K562 (cell line): Measurements from ENCODE around the gene ZNF121. TPM values are rescaled to one million over a fixed set of nuclear protein-coding genes. Genes with fewer than 3 reads are reported as not detected.

Source experiments
- CCNT2 ChIP-seq: IDR thresholded peaks from 2 replicates; pipeline ENCODE4 v1.6.1; 2011; ENCODE audit warnings: borderline replicate concordance, low read depth, mild to moderate bottlenecking, moderate library complexity, mixed read lengths, low read length; ENCODE audit not compliant: insufficient read length; ENCODE audit errors: extremely low read depth
- CREB1 ChIP-seq, 2 experiments: sonication (generic) in 1 of 2; formaldehyde crosslinking in 1 of 2; IDR thresholded peaks; 2 replicates each; pipeline versions ENCODE4 v1.6.1 to v1.8.0; 2012 to 2022; ENCODE audit warnings: inconsistent platforms in 1 of 2, mild to moderate bottlenecking in 1 of 2, missing genetic modification reagents in 1 of 2, moderate library complexity in 1 of 2
- EHMT2 ChIP-seq: fragments of 450-650 bp; IDR thresholded peaks from 2 replicates; pipeline ENCODE4 v1.6.1; 2018; ENCODE audit warnings: antibody characterized with exemption
- FOXJ2 ChIP-seq: fragments of 200-800 bp; sonication (Bioruptor generic); IDR thresholded peaks from 2 replicates; pipeline ENCODE4 v1.6.1; 2016; ENCODE audit warnings: missing genetic modification characterization, missing compliant biosample characterization
- LCOR ChIP-seq: sonication (generic); formaldehyde crosslinking; IDR thresholded peaks from 2 replicates; pipeline ENCODE4 v1.8.0; 2022; ENCODE audit warnings: mild to moderate bottlenecking, missing genetic modification reagents
- NCOA4 ChIP-seq: fragments of 450-650 bp; IDR thresholded peaks from 2 replicates; pipeline ENCODE4 v1.6.1; 2018; ENCODE audit warnings: mild to moderate bottlenecking; ENCODE audit not compliant: partially characterized antibody
- NFRKB ChIP-seq: fragments of 450-650 bp; IDR thresholded peaks from 2 replicates; pipeline ENCODE4 v1.6.1; 2016; ENCODE audit warnings: low read depth
- NR2C2 ChIP-seq, 2 experiments: fragments of 200-800 bp in 1 of 2; sonication (Bioruptor generic) in 1 of 2; sonication (generic) in 1 of 2; formaldehyde crosslinking in 1 of 2; IDR thresholded peaks; 2 replicates each; pipeline versions ENCODE4 v1.6.1 to v1.8.0; 2016 to 2022; ENCODE audit warnings: mild to moderate bottlenecking in 1 of 2, missing compliant biosample characterization in 1 of 2, missing genetic modification characterization in 1 of 2, missing genetic modification reagents in 1 of 2
- NR3C1 ChIP-seq: sonication (generic); formaldehyde crosslinking; IDR thresholded peaks from 2 replicates; pipeline ENCODE4 v1.8.1; 2022; ENCODE audit warnings: missing genetic modification reagents
- POU5F1 ChIP-seq: fragments of 150-350 bp; IDR thresholded peaks from 2 replicates; pipeline ENCODE4 v1.6.1; 2014; ENCODE audit warnings: borderline replicate concordance, low read length, low read depth, mild to moderate bottlenecking; ENCODE audit not compliant: partially characterized antibody
- SMC3 ChIP-seq: conservative IDR thresholded peaks from 2 replicates; pipeline ENCODE4 v1.6.1; 2011; ENCODE audit warnings: low read depth, low read length, improper control_type of control experiment; ENCODE audit not compliant: insufficient read depth
- ZBTB43 ChIP-seq: sonication (generic); formaldehyde crosslinking; IDR thresholded peaks from 2 replicates; pipeline ENCODE4 v1.8.0; 2023; ENCODE audit warnings: mild to moderate bottlenecking, missing genetic modification reagents
- ZNF274 ChIP-seq: IDR thresholded peaks from 2 replicates; pipeline ENCODE4 v1.6.1; 2011; ENCODE audit warnings: low read depth, mild to moderate bottlenecking, low read length, moderate library complexity, borderline replicate concordance
- ZNF436 ChIP-seq: fragments of 250-450, 450-650 bp; sonication (Bioruptor Pico); formaldehyde crosslinking; IDR thresholded peaks from 2 replicates; pipeline ENCODE4 v1.7.0; 2020; ENCODE audit warnings: mild to moderate bottlenecking
- ZNF444 ChIP-seq: fragments of 250-450 bp; sonication (Bioruptor Pico); IDR thresholded peaks from 2 replicates; pipeline ENCODE4 v1.4.0; 2020; ENCODE audit warnings: mild to moderate bottlenecking, moderate library complexity
- ZNF696 ChIP-seq: fragments of 250-450 bp; sonication (Bioruptor Pico); conservative IDR thresholded peaks from 2 replicates; pipeline ENCODE4 v1.4.0; 2020; ENCODE audit warnings: mild to moderate bottlenecking, moderate library complexity
- ZNF830 ChIP-seq: fragments of 250-450 bp; sonication (Bioruptor Pico); IDR thresholded peaks from 2 replicates; pipeline ENCODE4 v1.5.0; 2021; ENCODE audit warnings: mild to moderate bottlenecking
- polyA plus RNA-seq, 8 experiments: library from polyadenylated mRNA; depleted of rRNA in 4 of 8; stranded (reverse) in 5 of 8; unstranded in 3 of 8; fragments of >200 nt; fragmentation: Nextera tagmentation in 2 of 8; fragmentation: Illumina TruSeq in 1 of 8; extraction: Ambion mirVana in 2 of 8; extraction: Trizol in 1 of 8; gene quantifications; 2 replicates each; pipeline versions ENCODE4 v1.2.1 to v1.2.3, GENCODE V29; 2011 to 2014; ENCODE audit warnings: inconsistent platforms in 1 of 8, missing spikeins in 1 of 8
- total RNA-seq, 7 experiments: library from RNA; depleted of rRNA in 6 of 7; stranded (reverse); fragments of >200 nt in 6 of 7; fragmentation: Illumina TruSeq in 2 of 7; extraction: Trizol in 2 of 7; gene quantifications; 2 replicates each; pipeline versions ENCODE4 v1.2.1 to v1.2.3, GENCODE V29; 2011 to 2021; ENCODE audit warnings: low replicate concordance in 1 of 7
- TF ChIP-seq, protein P1 (sequence below): sonication (generic); formaldehyde crosslinking; IDR thresholded peaks from 2 replicates; pipeline ENCODE4 v1.8.1; 2022; ENCODE audit warnings: missing genetic modification reagents
- TF ChIP-seq, protein P2 (sequence below), 2 experiments: fragments of 450-650 bp; IDR thresholded peaks; 2 replicates each; pipeline ENCODE4 v1.6.1; 2018; ENCODE audit warnings: mild to moderate bottlenecking in 2 of 2, low read depth in 1 of 2; ENCODE audit not compliant: partially characterized antibody in 2 of 2

The ZNF121 gene
- total and polyA plus RNA-seq, 9 of the 15 experiments (the other 6 are each of a cell fraction or from before 2014, with no cell fraction given) = 14.6 to 115 (median 33.4) TPM

DNA sequence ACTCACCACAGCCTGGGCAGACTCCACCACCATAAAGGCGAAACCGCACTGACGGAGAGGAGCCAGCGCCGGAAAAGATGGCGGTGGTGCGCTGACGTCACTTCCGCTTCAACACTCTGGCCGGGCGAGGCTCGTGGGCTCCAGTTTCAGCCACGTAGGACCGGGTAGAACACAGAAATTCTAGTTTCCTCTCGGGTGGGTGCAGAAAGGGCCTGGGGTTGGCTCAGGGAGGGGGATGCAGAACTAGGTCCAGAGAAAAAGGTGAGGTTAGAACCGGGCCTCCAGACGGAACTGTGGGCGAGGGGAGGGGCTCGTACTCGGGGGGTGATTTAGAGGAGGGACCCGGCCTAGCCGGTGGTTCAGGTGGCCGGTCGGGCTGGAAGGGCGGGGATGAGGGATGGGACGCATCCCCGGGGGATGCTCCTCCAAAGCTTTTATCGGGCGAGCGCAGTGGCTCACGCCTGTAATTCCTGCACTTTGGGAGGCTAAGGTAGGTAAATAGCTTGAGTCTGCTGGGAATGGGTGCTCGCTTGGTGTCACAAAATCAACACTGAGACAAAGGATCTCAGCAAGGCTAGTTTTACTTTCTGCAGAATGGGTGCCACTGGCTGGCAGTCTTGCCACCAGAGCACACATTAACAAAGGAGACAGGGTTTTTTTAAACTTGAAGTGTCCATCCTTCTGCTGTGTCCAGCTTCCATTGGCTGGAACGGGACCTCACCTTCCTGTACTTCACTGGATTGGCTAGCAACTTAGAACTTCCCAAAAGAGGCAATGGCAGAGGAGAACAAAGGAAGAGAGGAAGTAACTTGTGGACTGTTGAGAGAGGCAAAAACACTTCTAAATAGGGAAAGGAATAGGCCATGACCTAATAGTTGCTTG is 37.1 kb upstream of the ZNF121 start, which contains the start of gene ZNF561 (continued):
- no peak for TF ChIP-seq CCNT2
- no peak for TF ChIP-seq NR3C1
- no peak for TF ChIP-seq ZNF696 (CRISPR knock-in tag)
- TF ChIP-seq ZNF436 (CRISPR knock-in tag) = 0 out of 2 replicates have a peak, but pooled peaks have one; percentile 31
- peak; percentile 100 for TF ChIP-seq NFRKB
- TF ChIP-seq, protein P1, sequence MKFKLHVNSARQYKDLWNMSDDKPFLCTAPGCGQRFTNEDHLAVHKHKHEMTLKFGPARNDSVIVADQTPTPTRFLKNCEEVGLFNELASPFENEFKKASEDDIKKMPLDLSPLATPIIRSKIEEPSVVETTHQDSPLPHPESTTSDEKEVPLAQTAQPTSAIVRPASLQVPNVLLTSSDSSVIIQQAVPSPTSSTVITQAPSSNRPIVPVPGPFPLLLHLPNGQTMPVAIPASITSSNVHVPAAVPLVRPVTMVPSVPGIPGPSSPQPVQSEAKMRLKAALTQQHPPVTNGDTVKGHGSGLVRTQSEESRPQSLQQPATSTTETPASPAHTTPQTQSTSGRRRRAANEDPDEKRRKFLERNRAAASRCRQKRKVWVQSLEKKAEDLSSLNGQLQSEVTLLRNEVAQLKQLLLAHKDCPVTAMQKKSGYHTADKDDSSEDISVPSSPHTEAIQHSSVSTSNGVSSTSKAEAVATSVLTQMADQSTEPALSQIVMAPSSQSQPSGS (CRISPR knock-in tag) = no peak
- peak; percentile 83 for TF ChIP-seq EHMT2
- TF ChIP-seq NR2C2 (CRISPR knock-in tag; IDR thresholded peaks at IDR 0.05) = no peak
- peak; percentile 87 for TF ChIP-seq NR2C2 (tag; IDR thresholded peaks at IDR 0.05)
- TF ChIP-seq SMC3 = 0 out of 2 replicates have a peak, but pooled peaks have one; percentile 1
- TF ChIP-seq FOXJ2 (tag) = no peak
- no peak for TF ChIP-seq ZNF830
- no peak for TF ChIP-seq POU5F1
- peak; percentile 89 for TF ChIP-seq CREB1 (IDR thresholded peaks at IDR 0.05)
- peak; percentile 95 for TF ChIP-seq CREB1 (CRISPR knock-in tag; IDR thresholded peaks at IDR 0.05)
- TF ChIP-seq NCOA4 = no peak
- no peak for TF ChIP-seq ZNF444
- no peak for TF ChIP-seq LCOR (CRISPR knock-in tag)
- TF ChIP-seq ZBTB43 = no peak
- TF ChIP-seq, protein P2, sequence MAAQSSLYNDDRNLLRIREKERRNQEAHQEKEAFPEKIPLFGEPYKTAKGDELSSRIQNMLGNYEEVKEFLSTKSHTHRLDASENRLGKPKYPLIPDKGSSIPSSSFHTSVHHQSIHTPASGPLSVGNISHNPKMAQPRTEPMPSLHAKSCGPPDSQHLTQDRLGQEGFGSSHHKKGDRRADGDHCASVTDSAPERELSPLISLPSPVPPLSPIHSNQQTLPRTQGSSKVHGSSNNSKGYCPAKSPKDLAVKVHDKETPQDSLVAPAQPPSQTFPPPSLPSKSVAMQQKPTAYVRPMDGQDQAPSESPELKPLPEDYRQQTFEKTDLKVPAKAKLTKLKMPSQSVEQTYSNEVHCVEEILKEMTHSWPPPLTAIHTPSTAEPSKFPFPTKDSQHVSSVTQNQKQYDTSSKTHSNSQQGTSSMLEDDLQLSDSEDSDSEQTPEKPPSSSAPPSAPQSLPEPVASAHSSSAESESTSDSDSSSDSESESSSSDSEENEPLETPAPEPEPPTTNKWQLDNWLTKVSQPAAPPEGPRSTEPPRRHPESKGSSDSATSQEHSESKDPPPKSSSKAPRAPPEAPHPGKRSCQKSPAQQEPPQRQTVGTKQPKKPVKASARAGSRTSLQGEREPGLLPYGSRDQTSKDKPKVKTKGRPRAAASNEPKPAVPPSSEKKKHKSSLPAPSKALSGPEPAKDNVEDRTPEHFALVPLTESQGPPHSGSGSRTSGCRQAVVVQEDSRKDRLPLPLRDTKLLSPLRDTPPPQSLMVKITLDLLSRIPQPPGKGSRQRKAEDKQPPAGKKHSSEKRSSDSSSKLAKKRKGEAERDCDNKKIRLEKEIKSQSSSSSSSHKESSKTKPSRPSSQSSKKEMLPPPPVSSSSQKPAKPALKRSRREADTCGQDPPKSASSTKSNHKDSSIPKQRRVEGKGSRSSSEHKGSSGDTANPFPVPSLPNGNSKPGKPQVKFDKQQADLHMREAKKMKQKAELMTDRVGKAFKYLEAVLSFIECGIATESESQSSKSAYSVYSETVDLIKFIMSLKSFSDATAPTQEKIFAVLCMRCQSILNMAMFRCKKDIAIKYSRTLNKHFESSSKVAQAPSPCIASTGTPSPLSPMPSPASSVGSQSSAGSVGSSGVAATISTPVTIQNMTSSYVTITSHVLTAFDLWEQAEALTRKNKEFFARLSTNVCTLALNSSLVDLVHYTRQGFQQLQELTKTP (IDR thresholded peaks at IDR 0.05; ENCODE audit: low read depth in 1 of 2, partially characterized antibody in 2 of 2) = peak in 1 of 2 experiments; percentile 82
- TF ChIP-seq ZNF274 = no peak
